ENCODE measurements around the gene UNK.
"Not testable (repeated sequence)": the region's sequence is repeated elsewhere in the genome, so short reads cannot be mapped to it uniquely, and the experiment has no call there.

The UNK gene

DNA sequence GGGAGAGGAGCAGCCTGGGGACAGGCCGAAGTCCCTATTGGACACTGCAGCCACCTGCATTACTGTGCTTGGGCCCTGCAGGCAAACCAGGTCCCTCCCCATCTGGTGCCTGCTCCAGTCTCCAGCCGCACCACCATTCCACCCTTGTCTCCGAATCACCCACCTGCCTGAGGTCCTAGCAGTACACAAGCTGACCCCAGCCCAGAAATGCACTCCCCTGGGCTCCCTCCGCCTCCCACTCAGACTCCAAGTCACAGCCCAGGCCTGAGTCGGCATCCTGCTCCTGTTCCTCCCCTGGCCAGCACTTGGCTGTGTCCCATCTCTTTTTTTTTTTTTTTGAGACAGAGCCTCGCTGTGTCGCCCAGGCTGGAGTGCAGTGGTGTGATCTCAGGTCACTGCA is 53.3 kb downstream of the UNK start:
- DNase-seq (ENCODE audit: low read depth): no peak

- no peak for DNase-seq (ENCODE audit: low read depth)
Observed at GRCh38 chr17:75838410-75838809, 53.8 kb downstream of the UNK start.

DNA sequence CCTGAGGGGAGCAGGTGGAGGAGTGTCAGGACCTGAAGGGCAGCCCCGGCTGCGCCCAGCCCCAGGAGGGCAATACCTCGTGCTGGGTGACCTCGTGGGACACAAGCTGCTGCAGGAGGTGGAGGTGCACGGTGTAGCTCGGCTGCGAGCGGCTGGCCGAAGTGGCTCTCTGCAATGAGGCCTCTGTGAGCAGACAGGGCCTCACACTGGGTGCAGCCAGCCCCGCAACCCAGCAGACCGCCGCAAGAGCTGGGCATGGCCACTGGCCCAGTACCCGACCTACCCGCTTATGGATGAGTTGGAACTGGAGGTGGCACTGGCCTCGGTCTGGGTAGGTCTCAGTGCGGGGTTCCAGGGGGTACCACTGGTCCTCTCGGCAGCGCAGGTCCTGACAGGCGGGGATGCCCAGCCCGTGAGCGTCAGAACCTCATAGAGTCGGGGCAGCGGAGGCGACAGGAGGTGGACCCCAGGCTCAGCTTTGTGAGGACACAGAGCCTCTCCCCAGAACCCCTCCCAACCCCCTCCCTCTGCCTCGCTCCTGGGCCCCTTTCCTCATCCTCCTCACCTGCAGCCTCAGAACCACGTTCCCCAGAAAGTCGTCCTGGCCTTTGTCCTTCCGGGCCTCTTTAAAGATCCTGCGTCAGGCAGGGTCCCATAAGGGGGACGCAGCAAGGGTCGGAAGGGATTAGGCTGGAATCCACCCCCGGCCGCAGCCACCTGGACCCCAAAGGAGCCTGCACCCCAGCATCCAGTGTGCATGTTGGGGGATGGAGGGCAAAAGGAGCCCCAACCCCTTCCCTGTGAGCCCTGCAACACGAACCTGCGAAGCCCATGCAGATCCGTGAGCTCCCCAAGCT is 55.6 kb downstream of the UNK start:
- no peak for DNase-seq (ENCODE audit: low read depth)

GRCh38 chr17:75840799-75841164 is 56.2 kb downstream of the UNK start:
- no peak for DNase-seq (ENCODE audit: low read depth)

DNA sequence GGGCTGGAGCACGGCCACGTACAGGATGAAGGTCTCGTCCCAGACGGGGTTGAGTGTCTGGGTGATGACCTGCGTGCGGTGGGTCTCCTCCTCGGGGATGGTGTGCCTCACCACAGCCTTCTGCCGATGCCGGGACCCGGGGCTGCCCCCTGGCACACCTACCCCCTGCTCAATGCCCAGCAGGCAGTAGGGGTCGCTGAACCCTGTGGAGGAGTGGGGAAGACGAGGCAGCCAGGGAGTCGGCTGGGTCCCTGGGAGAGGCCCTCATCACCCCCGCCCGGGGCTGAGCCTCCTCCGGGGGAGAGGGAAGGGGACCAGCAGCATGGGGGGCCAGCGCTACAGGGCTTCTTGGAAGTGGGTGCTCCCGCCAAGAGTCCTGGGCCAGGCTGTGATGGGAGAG is 57.8 kb downstream of the UNK start:
- no peak for DNase-seq (ENCODE audit: low read depth)

GRCh38 chr17:75842963-75843576 is 58.5 kb downstream of the UNK start:
- no peak for DNase-seq (ENCODE audit: low read depth)

DNA sequence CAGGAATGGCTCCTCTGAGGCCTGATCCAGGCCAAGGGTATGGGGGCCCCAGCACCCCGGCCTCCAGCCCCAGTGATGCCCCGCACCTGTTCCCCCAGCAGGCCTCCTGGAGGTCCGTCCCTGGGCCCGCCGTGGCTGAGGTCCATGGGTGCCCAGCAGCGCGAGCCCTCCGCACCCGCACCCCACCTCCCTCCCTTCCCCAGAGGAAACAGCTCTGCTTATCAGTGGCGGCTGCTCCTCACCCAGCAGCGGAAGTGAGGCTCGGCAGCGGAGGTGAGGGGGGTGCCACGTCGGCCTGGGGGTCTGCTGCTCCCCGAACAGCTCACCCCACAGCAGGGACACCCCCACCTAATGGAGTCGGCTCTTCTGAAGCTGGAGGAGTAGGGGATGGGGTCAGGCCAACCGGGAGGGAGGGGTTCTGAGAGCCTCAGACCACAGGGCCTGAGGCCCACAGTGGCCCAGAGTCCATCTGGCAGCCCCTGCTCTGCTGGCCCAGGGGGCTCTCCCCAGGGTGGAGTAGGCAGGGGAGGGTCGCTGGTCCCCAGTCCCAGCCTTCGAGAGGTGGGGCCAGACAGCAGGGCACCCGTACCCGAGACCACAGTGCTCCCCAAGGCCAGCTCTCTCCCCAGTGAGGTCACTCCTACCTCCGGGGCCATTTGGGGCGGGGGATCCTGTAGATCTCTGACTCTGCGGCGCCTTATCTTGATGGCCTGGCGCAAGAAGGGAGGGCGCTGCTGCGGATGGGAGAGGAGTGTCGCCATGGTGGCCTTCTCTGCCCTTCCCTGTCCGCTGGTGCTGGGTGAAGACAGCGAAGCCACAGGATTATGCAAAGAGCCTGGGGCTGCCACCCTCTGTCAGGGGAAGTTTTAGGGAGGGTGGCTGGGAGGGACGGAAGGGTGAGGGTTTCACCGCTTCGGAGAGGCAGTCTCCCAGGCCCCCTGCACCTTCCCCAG is 59.2 kb downstream of the UNK start, which contains the start of gene UNC13D:
TSS of gene UNC13D (minus strand) at position 828 of the 953 bp plus-strand sequence. CDS start at position 761, 67 bp downstream.
- peak; percentile 26 for DNase-seq (ENCODE audit: low read depth)

DNA sequence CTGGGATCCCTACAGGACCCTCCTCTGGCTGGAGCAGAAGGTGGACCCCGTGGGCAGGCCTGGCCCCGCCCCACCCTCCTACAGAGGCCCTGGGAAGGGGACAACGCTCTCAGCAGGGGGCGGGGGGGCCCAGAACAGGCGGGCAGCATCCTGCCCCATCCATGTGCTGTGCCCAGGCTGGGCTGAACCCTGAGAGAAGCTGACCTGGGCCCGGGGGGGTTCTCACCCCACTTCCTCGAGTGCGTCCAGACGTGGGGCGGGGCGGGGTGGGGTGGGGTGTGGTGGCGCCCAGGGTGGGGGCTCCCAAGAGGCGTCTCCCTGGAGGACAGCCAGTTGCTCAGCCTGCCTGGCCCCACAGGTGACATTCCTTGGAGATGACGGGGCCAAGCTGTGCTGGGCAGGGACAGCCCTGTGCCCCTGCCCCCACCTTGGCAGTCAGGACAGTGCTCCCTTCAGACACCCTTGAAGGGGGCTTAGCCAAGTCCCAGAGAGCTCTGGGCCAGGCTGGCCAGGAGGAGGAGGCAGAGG is 60.0 kb downstream of the UNK start:
- peak; percentile 13 for DNase-seq (ENCODE audit: low read depth)

DNA sequence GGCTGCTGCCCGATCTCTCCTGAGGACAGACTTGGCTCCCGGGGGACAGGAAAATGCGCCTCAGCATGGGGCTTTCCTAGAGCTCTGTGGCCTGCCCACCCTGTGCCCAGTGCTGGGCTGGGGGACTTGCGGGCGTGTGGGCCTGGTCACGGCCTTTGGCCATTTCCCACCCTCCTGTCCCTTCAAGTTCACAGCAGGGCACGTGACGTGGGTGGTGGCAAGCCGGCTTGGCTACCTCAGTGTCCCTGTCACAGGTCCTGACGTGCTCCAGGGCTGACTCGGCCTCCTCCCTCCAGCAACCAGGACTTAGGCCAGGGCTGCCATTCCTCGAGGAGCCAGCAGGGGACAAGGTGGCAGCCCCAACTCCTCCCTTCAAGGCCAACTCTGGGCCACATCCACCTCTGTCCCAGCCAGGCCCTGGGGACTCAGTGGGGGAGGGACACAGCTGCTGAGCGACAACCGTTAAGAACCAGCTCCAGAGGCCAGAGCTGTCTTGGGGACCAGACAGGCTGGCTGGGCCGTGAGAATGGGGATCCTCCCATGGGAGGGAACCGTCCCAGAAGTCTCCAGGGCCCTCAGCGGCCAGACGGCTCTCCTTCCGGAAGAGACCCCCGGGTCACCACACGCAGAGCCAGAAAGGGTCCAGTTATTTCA is 60.6 kb downstream of the UNK start:
- DNase-seq (ENCODE audit: low read depth): peak; percentile 51

GRCh38 chr17:75845933-75846691 is 61.5 kb downstream of the UNK start:
- DNase-seq (ENCODE audit: low read depth): no peak

DNA sequence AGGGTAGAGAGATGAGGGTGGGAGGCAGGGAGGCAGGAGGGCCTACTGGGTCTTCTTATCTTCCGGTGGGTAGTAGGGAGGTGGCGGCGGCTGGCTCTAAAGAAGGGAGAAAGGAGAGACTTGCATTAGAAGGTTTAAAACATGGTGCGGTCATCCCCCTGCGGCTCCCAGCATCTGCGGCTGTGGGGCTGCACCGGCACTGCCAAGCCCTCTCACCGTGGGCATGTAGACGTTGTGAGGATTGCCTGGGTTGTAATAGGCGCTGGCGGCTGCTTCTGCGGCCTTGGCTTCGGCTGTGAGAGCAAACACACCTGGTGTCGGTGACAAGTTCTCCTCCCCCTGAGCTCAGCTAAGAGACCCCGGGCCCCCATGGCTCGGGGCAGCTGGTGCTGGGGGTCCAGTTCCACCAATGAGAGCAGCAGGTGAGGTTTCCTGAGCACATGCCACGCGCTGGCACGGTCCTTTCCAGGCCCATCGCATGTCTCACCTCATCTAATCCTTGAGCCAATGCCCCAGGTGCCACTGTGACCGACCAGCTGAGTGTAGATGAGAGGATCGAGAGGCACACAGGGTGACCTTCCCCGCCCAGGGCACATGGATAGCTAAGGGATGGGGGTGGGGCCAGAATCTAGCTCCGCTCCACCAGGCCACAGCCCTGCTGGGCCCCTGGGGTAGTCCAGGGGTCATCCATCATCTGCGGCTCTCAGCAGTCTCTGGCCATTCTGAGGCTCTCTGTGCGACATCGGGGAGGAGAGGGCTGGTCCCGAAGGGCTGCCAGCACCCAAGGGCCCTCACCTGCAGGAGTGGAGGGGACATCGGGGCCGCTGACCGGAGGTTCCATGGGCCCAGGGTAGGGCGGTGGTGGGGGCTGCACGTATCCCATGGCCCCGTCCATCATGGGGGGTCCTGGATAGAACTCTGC is 62.3 kb downstream of the UNK start:
- DNase-seq (ENCODE audit: low read depth): no peak

DNA sequence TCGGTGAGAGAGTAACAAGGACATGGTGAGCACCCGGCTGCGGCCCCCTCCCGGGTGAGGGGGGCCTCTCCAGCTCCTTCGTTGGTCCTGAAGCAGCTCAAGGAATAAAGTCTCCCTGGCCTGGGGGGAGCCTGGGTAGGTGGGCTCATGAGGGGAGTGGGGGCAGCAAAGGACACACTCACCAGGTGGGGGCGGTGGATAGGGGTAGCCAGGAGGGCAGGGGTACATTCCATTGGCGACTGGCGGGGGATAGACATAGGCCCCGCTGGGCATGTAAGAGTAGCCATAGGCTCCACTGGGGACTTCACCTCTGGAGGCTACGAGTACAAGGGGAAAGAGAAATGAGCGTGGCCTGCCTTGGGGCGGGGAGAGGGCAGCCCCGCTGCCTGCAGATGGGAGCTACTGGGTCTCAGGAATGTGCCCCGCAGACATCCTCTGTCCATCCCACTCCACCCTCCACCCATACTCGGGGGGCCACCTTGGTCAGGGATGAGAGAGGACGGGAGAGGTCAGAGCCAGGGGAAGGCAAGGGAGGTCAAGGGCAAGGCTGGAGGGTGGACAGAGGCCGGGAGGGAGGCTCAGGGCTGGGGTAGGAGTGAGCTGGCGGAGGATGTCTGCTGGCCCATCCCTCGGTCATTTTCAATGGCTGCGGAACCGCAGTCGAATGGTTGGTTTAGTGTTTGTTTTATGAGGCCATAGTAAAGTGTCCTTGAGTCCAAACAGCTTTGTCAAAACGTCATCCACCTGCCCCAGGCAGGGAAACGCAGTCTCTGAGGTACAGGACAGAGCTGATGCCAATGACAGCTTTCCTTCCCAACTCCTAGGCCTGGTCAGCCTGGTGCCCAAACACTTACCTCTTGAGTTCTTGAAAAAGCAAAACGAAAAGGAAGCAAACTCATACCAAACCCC is 63.3 kb downstream of the UNK start:
- DNase-seq (ENCODE audit: low read depth): no peak

GRCh38 chr17:75848523-75849278 is 64.1 kb downstream of the UNK start:
- peak; percentile 44 for DNase-seq (ENCODE audit: low read depth)

- DNase-seq (ENCODE audit: low read depth): no peak
Observed at GRCh38 chr17:75849279-75849646, 64.7 kb downstream of the UNK start.

DNA sequence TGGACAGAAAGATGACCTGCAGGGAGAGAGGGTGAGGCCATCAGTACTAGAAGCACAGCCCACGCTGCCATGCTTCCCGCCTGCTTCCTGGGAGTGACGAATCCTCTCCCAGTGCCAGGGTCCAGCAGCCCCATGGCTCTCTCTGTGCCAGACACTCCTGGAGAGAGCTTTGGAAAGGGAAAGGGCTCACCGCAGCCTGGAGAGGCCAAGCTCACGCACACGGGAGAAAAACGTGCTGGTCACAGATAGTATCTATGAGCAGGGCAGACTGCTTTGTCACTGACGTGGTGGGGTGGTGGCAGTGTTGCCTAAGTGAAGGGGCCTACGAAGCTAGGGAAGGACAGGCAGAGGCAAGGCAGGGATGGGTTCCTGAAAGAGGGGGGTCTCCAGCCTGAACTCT is 65.1 kb downstream of the UNK start:
- no peak for DNase-seq (ENCODE audit: low read depth)

GRCh38 chr17:75850928-75851692 is 66.5 kb downstream of the UNK start:
- no peak for DNase-seq (ENCODE audit: low read depth)

DNA sequence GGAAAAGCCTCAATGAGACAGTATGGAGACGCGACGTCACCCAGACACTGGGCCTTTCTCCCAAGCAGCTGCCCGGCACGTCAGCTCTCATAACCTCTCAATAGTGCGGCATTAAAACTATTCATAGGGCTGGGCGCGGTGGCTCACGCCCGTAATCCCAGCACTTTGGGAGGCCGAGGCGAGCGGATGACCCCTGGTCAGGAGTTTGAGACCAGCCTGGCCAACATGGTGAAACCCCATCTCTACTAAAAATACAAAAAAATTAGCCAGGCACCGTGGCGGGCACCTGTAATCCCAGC is 67.0 kb downstream of the UNK start:
- not testable (repeated sequence) for DNase-seq (ENCODE audit: low read depth)
